Esophagus muscularis mucosa (tissue), 3 donors: Measurements from ENCODE around the gene NUBPL.

Experiments
- POLR2A ChIP-seq: fragments of 450-650 bp; IDR thresholded peaks from one replicate; pipeline ENCODE4 v1.6.1; 2017; ENCODE audit warnings: antibody characterized with exemption, moderate library complexity, mild to moderate bottlenecking, low read depth
- TF ChIP-seq, protein P1 (sequence below), 3 experiments: fragments of 200-600 bp in 2 of 3; fragments of 450-650 bp in 1 of 3; sonication (generic) in 2 of 3; IDR thresholded peaks; one replicate each; pipeline ENCODE4 v1.5.1; 2017 to 2019; ENCODE audit warnings: antibody characterized with exemption in 3 of 3, mild to moderate bottlenecking in 2 of 3, moderate library complexity in 1 of 3

DNA sequence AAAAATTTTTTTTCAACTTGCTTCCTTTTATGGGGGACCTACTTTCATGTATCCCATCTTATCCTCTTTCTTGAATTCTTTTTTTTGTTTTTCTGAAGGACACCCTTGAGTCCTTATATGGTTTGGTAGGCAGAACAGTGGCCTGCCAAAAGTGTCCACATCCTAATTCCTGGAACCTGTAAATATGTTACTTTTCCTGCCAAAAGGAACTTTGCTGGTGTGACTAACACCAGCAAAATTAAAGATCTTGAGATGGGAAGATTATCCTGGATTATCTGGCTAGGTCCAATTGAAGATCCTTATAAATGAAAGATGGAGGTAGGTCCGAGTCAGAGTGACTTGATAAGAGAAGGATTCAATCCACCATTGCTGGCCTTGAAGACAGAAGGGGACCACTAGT is 5.3 kb downstream of the NUBPL start:
- TF ChIP-seq, protein P1, sequence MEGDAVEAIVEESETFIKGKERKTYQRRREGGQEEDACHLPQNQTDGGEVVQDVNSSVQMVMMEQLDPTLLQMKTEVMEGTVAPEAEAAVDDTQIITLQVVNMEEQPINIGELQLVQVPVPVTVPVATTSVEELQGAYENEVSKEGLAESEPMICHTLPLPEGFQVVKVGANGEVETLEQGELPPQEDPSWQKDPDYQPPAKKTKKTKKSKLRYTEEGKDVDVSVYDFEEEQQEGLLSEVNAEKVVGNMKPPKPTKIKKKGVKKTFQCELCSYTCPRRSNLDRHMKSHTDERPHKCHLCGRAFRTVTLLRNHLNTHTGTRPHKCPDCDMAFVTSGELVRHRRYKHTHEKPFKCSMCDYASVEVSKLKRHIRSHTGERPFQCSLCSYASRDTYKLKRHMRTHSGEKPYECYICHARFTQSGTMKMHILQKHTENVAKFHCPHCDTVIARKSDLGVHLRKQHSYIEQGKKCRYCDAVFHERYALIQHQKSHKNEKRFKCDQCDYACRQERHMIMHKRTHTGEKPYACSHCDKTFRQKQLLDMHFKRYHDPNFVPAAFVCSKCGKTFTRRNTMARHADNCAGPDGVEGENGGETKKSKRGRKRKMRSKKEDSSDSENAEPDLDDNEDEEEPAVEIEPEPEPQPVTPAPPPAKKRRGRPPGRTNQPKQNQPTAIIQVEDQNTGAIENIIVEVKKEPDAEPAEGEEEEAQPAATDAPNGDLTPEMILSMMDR (IDR thresholded peaks at IDR 0.05), result no peak
- no peak for TF ChIP-seq POLR2A
